Measurements from ENCODE around the gene OR51M1.

GRCh38 chr11:5390210-5390609, 6.6 kb downstream of the OR51M1 start:
- no peak for TF ChIP-seq CTCF (IDR thresholded peaks at IDR 0.05 in 4 of 5, conservative IDR thresholded peaks at IDR 0.05 in 1 of 5)
- no peak for TF ChIP-seq POLR2A (IDR thresholded peaks at IDR 0.05)
